Mesodermal cell (in vitro differentiated cells): Measurements from ENCODE around the gene SSPN.
"Not testable (repeated sequence)": the region's sequence is repeated elsewhere in the genome, so short reads cannot be mapped to it uniquely, and the experiment has no call there.

Experiments used
- H3K27ac ChIP-seq: 2 replicates; pipeline ENCODE4 v1.7.0; 2013; ENCODE audit warnings: mild to moderate bottlenecking, low read depth, low read length, moderate library complexity; ENCODE audit not compliant: severe bottlenecking
- H3K36me3 ChIP-seq: 2 replicates; pipeline ENCODE4 v1.7.1; 2013; ENCODE audit warnings: mild to moderate bottlenecking, low read length, moderate library complexity; ENCODE audit not compliant: control insufficient read depth, insufficient read depth
- H3K4me1 ChIP-seq: one replicate; pipeline ENCODE4 v1.7.1; 2013; ENCODE audit warnings: mild to moderate bottlenecking, low read length; ENCODE audit not compliant: insufficient read depth, control insufficient read depth, poor library complexity, severe bottlenecking
- H3K4me3 ChIP-seq: 2 replicates; pipeline ENCODE4 v1.7.0; 2013; ENCODE audit warnings: low read length, control low read depth, mild to moderate bottlenecking; ENCODE audit not compliant: insufficient read depth, poor library complexity, severe bottlenecking; ENCODE audit errors: extremely low read depth
- H3K9me3 ChIP-seq: 2 replicates; pipeline ENCODE4 v1.7.1; 2013; ENCODE audit warnings: mild to moderate bottlenecking, low read length, moderate library complexity; ENCODE audit not compliant: control insufficient read depth
- WGBS, 2 experiments: methylation state at CpG; one replicate each; pipeline ENCODE4 v1.1.5; 2013; ENCODE audit warnings: missing lambda C conversion rate in 2 of 2; ENCODE audit not compliant: insufficient coverage in 2 of 2; 5-methylcytosine and 5-hydroxymethylcytosine counted together

The SSPN gene

GRCh38 chr12:26227361-26227745 lies 32.0 kb downstream of the SSPN start:
- WGBS, 2 experiments, result 50 to 57% methylated on average over 1 of the region's 6 CpGs
- H3K4me1 ChIP-seq, result no peaks in the 10 kb centered on the region
- H3K27ac ChIP-seq, result no peak overlapping the region
- H3K36me3 ChIP-seq, result no peaks in the 10 kb centered on the region
- no peaks in the 10 kb centered on the region for H3K9me3 ChIP-seq
- H3K4me3 ChIP-seq, result peak overlapping the region; percentile 24

- Histone ChIP-seq H3K9me3 (no peaks in the 10 kb centered on the region), H3K4me3 (no peak overlapping the region), H3K4me1 (no peaks in the 10 kb centered on the region), H3K36me3 (no peaks in the 10 kb centered on the region), H3K27ac (no peak overlapping the region)
- 89 to 100% methylated on average over 1 to 3 of the region's 4 CpGs for WGBS, 2 experiments
Observed at GRCh38 chr12:26229910-26230309, 34.5 kb downstream of the SSPN start.

GRCh38 chr12:26231470-26231869 lies 36.1 kb downstream of the SSPN start:
- Histone ChIP-seq H3K4me3 (no peak overlapping the region), H3K27ac (no peak overlapping the region), H3K4me1 (no peaks in the 10 kb centered on the region), H3K36me3 (no peaks in the 10 kb centered on the region), H3K9me3 (no peaks in the 10 kb centered on the region)
- 81% methylated on average over 3 of the region's 4 CpGs; no CpG with 5 or more reads in 1 of the 2 experiments for WGBS, 2 experiments

- no peak overlapping the region for H3K27ac ChIP-seq
- no peaks in the 10 kb centered on the region for H3K9me3 ChIP-seq
- no peak overlapping the region for H3K4me3 ChIP-seq
- H3K36me3 ChIP-seq, result no peaks in the 10 kb centered on the region
- no peaks in the 10 kb centered on the region for H3K4me1 ChIP-seq
- no CpG with 5 or more reads among the region's 3 CpGs for WGBS, 2 experiments
Observed at GRCh38 chr12:26231921-26232320, 36.5 kb downstream of the SSPN start.

- Histone ChIP-seq H3K4me3 (no peak overlapping the region), H3K9me3 (no peaks in the 10 kb centered on the region), H3K27ac (no peak overlapping the region), H3K4me1 (no peaks in the 10 kb centered on the region), H3K36me3 (no peaks in the 10 kb centered on the region)
- 92% methylated on average over 7 to 8 of the region's 9 CpGs for WGBS, 2 experiments
Observed at GRCh38 chr12:26233631-26234030, 38.3 kb downstream of the SSPN start.

GRCh38 chr12:26235465-26235864 lies 40.1 kb downstream of the SSPN start:
- not testable (repeated sequence) for H3K9me3 ChIP-seq, H3K4me1 ChIP-seq, H3K4me3 ChIP-seq, H3K36me3 ChIP-seq, H3K27ac ChIP-seq
- no CpG with 5 or more reads among the region's 2 CpGs for WGBS, 2 experiments

- H3K36me3 ChIP-seq, result no peaks in the 10 kb centered on the region
- H3K4me3 ChIP-seq, result no peak overlapping the region
- WGBS, 2 experiments, result 83% methylated on average over 4 of the region's 4 CpGs
- no peak overlapping the region for H3K27ac ChIP-seq
- no peaks in the 10 kb centered on the region for H3K9me3 ChIP-seq
- peaks cover 7% of the 10 kb centered on the region for H3K4me1 ChIP-seq
Observed at GRCh38 chr12:26238341-26239121, 43.2 kb downstream of the SSPN start.

GRCh38 chr12:26239122-26239851 lies 43.9 kb downstream of the SSPN start:
- 83 to 88% methylated on average over 4 to 5 of the region's 5 CpGs for WGBS, 2 experiments
- H3K36me3 ChIP-seq, result no peaks in the 10 kb centered on the region
- no peak overlapping the region for H3K27ac ChIP-seq
- peaks cover 7% of the 10 kb centered on the region for H3K4me1 ChIP-seq
- H3K4me3 ChIP-seq, result no peak overlapping the region
- no peaks in the 10 kb centered on the region for H3K9me3 ChIP-seq

- Histone ChIP-seq H3K36me3 (no peaks in the 10 kb centered on the region), H3K4me3 (no peak overlapping the region), H3K9me3 (no peaks in the 10 kb centered on the region), H3K27ac (no peak overlapping the region), H3K4me1 (peaks cover 7% of the 10 kb centered on the region)
- WGBS, 2 experiments, result 93 to 100% methylated on average over 2 to 3 of the region's 4 CpGs
Observed at GRCh38 chr12:26239852-26240815, 44.8 kb downstream of the SSPN start.

- H3K9me3 ChIP-seq, result no peaks in the 10 kb centered on the region
- no peaks in the 10 kb centered on the region for H3K36me3 ChIP-seq
- no peak overlapping the region for H3K4me3 ChIP-seq
- H3K4me1 ChIP-seq, result peaks cover 7% of the 10 kb centered on the region
- 86 to 100% methylated on average over 1 of the region's 2 CpGs for WGBS, 2 experiments
- no peak overlapping the region for H3K27ac ChIP-seq
Observed at GRCh38 chr12:26241080-26241479, 45.7 kb downstream of the SSPN start.
